Measurements from ENCODE around the gene KRTAP9-3.

- TF ChIP-seq, protein P1, sequence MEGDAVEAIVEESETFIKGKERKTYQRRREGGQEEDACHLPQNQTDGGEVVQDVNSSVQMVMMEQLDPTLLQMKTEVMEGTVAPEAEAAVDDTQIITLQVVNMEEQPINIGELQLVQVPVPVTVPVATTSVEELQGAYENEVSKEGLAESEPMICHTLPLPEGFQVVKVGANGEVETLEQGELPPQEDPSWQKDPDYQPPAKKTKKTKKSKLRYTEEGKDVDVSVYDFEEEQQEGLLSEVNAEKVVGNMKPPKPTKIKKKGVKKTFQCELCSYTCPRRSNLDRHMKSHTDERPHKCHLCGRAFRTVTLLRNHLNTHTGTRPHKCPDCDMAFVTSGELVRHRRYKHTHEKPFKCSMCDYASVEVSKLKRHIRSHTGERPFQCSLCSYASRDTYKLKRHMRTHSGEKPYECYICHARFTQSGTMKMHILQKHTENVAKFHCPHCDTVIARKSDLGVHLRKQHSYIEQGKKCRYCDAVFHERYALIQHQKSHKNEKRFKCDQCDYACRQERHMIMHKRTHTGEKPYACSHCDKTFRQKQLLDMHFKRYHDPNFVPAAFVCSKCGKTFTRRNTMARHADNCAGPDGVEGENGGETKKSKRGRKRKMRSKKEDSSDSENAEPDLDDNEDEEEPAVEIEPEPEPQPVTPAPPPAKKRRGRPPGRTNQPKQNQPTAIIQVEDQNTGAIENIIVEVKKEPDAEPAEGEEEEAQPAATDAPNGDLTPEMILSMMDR (optimal IDR thresholded peaks at IDR 0.05 in 1 of 3, IDR thresholded peaks at IDR 0.05 in 1 of 3, conservative IDR thresholded peaks at IDR 0.05 in 1 of 3; ENCODE audit: extremely low read depth in 1 of 3, insufficient read depth in 2 of 3, low read length in 3 of 3), result no peak
- no peak for TF ChIP-seq EZH2 (IDR thresholded peaks at IDR 0.05; ENCODE audit: low read length)
Measured at GRCh38 chr17:41184480-41184961, 47.7 kb upstream of the KRTAP9-3 start, which contains the start of gene KRTAP4-1.
